HG03103 (cell line): ENCODE data around the gene ARHGAP10.
"Not testable (repeated sequence)": the region's sequence is repeated elsewhere in the genome, so short reads cannot be mapped to it uniquely, and the experiment has no call there.

Source experiments
- ATAC-seq: cut with Tn5 transposase; IDR thresholded peaks from one replicate; pipeline ENCODE4 v1.9.1; 2021; ENCODE audit warnings: low read depth; ENCODE audit not compliant: unreplicated experiment

The ARHGAP10 gene

GRCh38 chr4:147971116-147971515, 239.2 kb downstream of the ARHGAP10 start:
- no peak for ATAC-seq

GRCh38 chr4:147975325-147975724, 243.4 kb downstream of the ARHGAP10 start:
- no peak for ATAC-seq

- no peak for ATAC-seq
Measured at GRCh38 chr4:147975933-147976928, 244.3 kb downstream of the ARHGAP10 start.

- ATAC-seq: no peak
Measured at GRCh38 chr4:147980586-147980985, 248.7 kb downstream of the ARHGAP10 start.

GRCh38 chr4:147981305-147981704, 249.4 kb downstream of the ARHGAP10 start:
- peak; percentile 88 for ATAC-seq

- no peak for ATAC-seq
Measured at GRCh38 chr4:147984065-147984777, 252.3 kb downstream of the ARHGAP10 start.

GRCh38 chr4:147984778-147985138, 252.9 kb downstream of the ARHGAP10 start:
- ATAC-seq: no peak

- ATAC-seq: no peak
Measured at GRCh38 chr4:147985376-147985775, 253.5 kb downstream of the ARHGAP10 start.

- ATAC-seq: peak; percentile 56
Measured at GRCh38 chr4:147987252-147987651, 255.4 kb downstream of the ARHGAP10 start.

GRCh38 chr4:147991543-147992283, 259.8 kb downstream of the ARHGAP10 start:
- ATAC-seq: no peak

- no peak for ATAC-seq
Measured at GRCh38 chr4:147994076-147994475, 262.2 kb downstream of the ARHGAP10 start.

GRCh38 chr4:147994491-147995385, 262.9 kb downstream of the ARHGAP10 start:
- ATAC-seq: no peak

GRCh38 chr4:147996859-147997258, 265.0 kb downstream of the ARHGAP10 start:
- no peak for ATAC-seq

GRCh38 chr4:148000038-148000437, 268.1 kb downstream of the ARHGAP10 start:
- ATAC-seq: not testable (repeated sequence)

GRCh38 chr4:148004228-148004857, 272.5 kb downstream of the ARHGAP10 start:
- no peak for ATAC-seq

GRCh38 chr4:148006001-148006400, 274.1 kb downstream of the ARHGAP10 start:
- no peak for ATAC-seq

- ATAC-seq: no peak
Measured at GRCh38 chr4:148007314-148007760, 275.4 kb downstream of the ARHGAP10 start.

GRCh38 chr4:148007792-148008191, 275.9 kb downstream of the ARHGAP10 start:
- ATAC-seq: no peak

GRCh38 chr4:148015058-148015457, 283.2 kb downstream of the ARHGAP10 start:
- no peak for ATAC-seq
